Type B pancreatic cell (in vitro differentiated cells): Measurements from ENCODE around the gene COX20. TPM values are rescaled to one million over a fixed set of nuclear protein-coding genes. Genes with fewer than 3 reads are reported as not detected.

Experiments used
- DNase-seq: peaks from one replicate; pipeline ENCODE4 v3.0.0; 2021; ENCODE audit warnings: mixed read lengths; ENCODE audit not compliant: unreplicated experiment; ENCODE audit errors: extremely low spot score
- H3K27ac Mint-ChIP-seq: 2 replicates; pipeline ENCODE4 v1.8.0; 2021; ENCODE audit warnings: mild to moderate bottlenecking, mixed read lengths
- H3K27me3 Mint-ChIP-seq: 2 replicates; pipeline ENCODE4 v1.8.0; 2021; ENCODE audit warnings: mixed read lengths
- H3K36me3 Mint-ChIP-seq: 2 replicates; pipeline ENCODE4 v1.8.0; 2021; ENCODE audit warnings: mixed read lengths
- H3K4me1 Mint-ChIP-seq: one replicate; pipeline ENCODE4 v1.8.0; 2021; ENCODE audit warnings: mixed read lengths; ENCODE audit not compliant: unreplicated experiment
- H3K4me3 Mint-ChIP-seq: 2 replicates; pipeline ENCODE4 v1.8.0; 2021; ENCODE audit warnings: mild to moderate bottlenecking, mixed read lengths
- H3K9me3 Mint-ChIP-seq: 2 replicates; pipeline ENCODE4 v1.8.0; 2021; ENCODE audit warnings: mixed read lengths
- total RNA-seq: library from RNA; stranded (reverse); gene quantifications from 2 replicates; pipeline ENCODE4 v1.2.1, GENCODE V29; 2021; ENCODE audit warnings: low replicate concordance
- TF ChIP-seq, protein P1 (sequence below): fragments of 200-600 bp; sonication (generic); conservative IDR thresholded peaks from 2 replicates; pipeline ENCODE4 v1.5.0; 2021; ENCODE audit warnings: antibody characterized with exemption, mild to moderate bottlenecking

The COX20 gene
- total RNA-seq, 1 donor from 2014 or later = 22.7 TPM

DNA sequence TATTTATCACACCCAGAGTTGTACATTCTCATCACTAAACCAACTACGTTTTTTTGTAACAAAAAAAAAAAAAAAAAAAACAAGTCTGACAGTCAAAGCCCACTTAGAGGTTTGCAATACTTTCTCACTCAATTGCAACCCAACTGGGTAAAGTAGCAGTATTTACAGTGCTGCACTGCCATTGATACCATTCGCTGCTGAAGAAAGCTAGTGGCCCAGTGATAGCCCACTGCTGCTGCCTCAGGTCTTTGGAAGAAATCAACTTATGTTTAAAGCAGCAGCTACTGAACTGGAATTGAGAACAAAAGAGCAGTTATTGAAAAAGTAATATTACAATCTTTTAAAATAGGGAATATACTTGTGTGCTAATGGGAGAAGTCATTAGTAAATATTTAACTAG is 26.2 kb downstream of the COX20 start:
- H3K36me3 Mint-ChIP-seq = peaks cover 43% of the 10 kb centered on the region
- H3K27me3 Mint-ChIP-seq = no peaks in the 10 kb centered on the region
- no peak for DNase-seq
- no peaks in the 10 kb centered on the region for H3K9me3 Mint-ChIP-seq
- TF ChIP-seq, protein P1, sequence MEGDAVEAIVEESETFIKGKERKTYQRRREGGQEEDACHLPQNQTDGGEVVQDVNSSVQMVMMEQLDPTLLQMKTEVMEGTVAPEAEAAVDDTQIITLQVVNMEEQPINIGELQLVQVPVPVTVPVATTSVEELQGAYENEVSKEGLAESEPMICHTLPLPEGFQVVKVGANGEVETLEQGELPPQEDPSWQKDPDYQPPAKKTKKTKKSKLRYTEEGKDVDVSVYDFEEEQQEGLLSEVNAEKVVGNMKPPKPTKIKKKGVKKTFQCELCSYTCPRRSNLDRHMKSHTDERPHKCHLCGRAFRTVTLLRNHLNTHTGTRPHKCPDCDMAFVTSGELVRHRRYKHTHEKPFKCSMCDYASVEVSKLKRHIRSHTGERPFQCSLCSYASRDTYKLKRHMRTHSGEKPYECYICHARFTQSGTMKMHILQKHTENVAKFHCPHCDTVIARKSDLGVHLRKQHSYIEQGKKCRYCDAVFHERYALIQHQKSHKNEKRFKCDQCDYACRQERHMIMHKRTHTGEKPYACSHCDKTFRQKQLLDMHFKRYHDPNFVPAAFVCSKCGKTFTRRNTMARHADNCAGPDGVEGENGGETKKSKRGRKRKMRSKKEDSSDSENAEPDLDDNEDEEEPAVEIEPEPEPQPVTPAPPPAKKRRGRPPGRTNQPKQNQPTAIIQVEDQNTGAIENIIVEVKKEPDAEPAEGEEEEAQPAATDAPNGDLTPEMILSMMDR = no peak
- peak overlapping the region; percentile 83 for H3K27ac Mint-ChIP-seq
- H3K4me3 Mint-ChIP-seq = peak overlapping the region; percentile 90
- H3K4me1 Mint-ChIP-seq = peaks cover 30% of the 10 kb centered on the region

DNA sequence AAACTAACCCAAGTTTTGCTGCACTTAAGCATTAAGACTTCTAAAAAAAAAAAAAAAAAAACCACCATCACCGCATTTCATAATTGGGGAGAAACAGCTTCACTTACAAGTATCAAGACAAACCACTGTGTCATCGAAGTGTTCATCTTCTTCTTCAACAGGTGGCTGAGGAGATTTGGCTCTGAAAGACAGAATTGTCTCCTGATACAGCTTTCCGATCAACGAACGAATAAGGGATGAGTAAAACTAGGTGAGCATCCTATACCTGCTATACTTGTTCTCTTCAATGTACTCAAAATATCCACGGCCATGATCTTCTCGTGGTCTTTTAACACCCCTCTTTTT is 26.9 kb downstream of the COX20 start:
- peaks cover 38% of the 10 kb centered on the region for H3K36me3 Mint-ChIP-seq
- TF ChIP-seq, protein P1 = no peak
- no peaks in the 10 kb centered on the region for H3K27me3 Mint-ChIP-seq
- H3K27ac Mint-ChIP-seq = peak overlapping the region; percentile 95
- peak overlapping the region; percentile 90 for H3K4me3 Mint-ChIP-seq
- no peak for DNase-seq
- no peaks in the 10 kb centered on the region for H3K9me3 Mint-ChIP-seq
- peaks cover 33% of the 10 kb centered on the region for H3K4me1 Mint-ChIP-seq

DNA sequence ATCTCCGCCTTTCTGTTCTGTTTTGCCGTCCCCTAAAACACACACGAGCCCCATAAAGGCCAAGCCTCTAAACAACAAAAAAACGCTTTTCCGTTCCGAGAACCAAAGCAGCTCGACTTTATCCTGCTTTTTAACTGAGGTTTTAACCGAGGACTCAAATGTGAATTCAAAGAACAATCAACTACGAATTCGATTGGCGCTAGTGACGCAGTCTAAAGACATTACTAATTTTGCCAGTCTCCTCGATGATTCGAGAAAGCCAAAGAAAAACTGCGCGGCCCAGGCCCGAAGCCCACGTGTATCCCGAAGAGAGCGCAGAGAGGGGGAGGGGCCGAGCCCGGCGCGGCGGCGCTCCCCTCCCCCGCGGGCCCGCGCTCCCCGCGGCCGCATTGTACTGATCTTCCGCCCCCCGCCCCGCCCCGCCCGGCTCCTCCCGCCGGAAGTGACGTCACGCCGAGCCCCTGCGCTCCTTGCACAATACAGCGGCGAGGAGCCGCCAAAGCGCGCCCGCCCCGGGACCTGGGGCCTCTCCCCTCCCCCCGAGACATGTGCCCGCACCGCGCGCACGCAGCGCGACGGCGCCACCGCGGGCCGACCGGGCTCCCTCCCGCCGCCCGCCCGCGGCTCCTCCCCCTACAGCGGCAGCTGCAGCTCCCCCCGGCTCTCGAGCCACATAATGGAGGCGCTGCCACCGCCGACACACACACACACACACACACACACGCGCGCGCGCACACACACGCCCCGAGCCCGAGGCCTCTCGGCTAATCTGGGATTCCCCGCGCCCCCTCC is 27.4 kb downstream of the COX20 start:
- Mint-ChIP-seq H3K27ac (peak overlapping the region; percentile 95), H3K9me3 (no peaks in the 10 kb centered on the region), H3K4me3 (peak overlapping the region; percentile 90), H3K27me3 (no peaks in the 10 kb centered on the region), H3K4me1 (peaks cover 33% of the 10 kb centered on the region), H3K36me3 (peaks cover 32% of the 10 kb centered on the region)
- TF ChIP-seq, protein P1 = no peak
- peak; percentile 98 for DNase-seq

DNA sequence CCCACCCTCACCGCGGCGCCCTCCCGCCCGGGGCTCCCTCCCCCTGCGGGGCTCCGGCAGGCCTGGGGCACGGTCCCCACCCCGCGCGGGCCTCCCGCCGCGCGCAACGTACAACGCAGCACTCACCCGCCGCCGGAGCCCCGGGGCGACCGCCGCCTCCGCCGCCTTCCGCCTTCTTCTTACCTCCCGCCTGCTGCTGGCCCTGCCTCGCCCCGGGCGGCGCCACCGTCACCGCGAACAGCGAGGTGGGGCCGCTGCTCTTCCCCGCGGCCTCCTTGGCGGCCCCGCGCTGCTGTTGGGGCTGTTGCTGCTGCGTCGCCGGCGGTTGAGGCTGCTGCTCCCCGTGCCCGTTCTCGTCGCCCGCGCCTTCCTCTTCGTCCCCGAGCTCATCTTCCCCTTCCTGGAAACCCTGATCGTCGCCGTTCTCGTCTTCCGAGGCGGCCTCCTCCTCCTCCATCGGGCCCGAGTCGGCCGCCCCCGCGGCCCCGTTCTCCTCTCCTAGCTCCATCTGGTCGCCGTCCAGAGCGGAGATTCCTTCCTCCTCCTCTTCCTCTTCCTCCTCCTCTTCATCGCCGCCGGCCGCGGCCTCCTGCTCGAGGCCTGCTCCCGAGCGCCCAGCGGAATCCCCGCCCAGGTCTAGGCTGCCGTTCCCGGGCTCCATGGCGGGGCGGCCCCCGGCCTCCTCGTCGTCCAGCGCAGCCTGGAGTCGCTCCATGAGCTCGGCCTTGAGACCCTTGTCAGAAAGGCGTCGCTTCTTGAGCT is 28.2 kb downstream of the COX20 start:
- peak overlapping the region; percentile 95 for H3K27ac Mint-ChIP-seq
- DNase-seq = peak; percentile 71
- H3K9me3 Mint-ChIP-seq = no peaks in the 10 kb centered on the region
- H3K27me3 Mint-ChIP-seq = no peaks in the 10 kb centered on the region
- peak overlapping the region; percentile 90 for H3K4me3 Mint-ChIP-seq
- H3K4me1 Mint-ChIP-seq = peaks cover 30% of the 10 kb centered on the region
- TF ChIP-seq, protein P1 = no peak
- peaks cover 26% of the 10 kb centered on the region for H3K36me3 Mint-ChIP-seq

DNA sequence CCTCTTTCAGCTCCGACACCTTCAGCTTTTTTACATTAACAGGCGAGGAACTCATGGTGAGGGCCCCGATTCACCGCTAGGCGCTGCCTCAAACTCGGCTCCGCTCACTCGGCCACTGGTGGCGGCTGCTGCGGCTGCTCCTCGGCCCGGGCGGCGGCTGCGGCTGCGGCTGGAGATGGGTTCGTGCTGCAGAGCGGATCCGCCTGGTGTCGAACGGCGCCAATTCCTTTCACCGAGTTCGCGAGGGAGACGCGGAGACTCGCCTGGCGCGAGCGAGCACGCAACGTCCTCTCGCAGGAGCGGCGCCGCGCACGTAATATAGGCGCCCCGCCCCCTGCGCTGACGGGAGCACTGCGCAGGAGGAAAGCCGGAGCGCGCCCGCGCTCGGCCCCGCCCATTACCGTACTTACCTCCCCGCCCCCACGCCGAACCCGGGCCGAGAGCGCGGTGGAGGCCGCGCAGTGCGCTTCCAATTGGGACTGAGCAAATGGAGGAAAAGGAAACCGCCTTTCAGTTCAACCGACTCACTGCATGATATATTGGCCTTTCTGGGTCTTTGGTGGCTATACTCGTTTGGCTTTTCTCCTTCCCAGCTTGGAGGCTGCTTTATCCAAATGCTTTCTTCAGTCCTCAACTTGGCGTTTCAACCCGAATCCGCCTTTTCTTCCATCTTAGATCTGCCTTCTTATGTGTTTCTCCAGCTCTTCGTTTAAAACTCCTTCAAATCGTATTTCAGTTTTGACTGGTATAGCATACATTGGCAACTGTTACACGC is 29.0 kb downstream of the COX20 start, which contains the start of gene HNRNPU:
HNRNPU (minus strand) TSS at position 291 of the 775 bp plus-strand sequence; CDS start at position 55, 236 bp downstream.
- no peaks in the 10 kb centered on the region for H3K27me3 Mint-ChIP-seq
- H3K4me1 Mint-ChIP-seq = peaks cover 26% of the 10 kb centered on the region
- peaks cover 20% of the 10 kb centered on the region for H3K36me3 Mint-ChIP-seq
- peak within 1 kb of the TSS; percentile 90 for H3K4me3 Mint-ChIP-seq
- peak within 1 kb of the TSS; percentile 95 for H3K27ac Mint-ChIP-seq
- TF ChIP-seq, protein P1 = peak; percentile 68
- no peaks in the 10 kb centered on the region for H3K9me3 Mint-ChIP-seq
- DNase-seq = peak; percentile 98
